Upper lobe of left lung (tissue), 6 donors: Measurements from ENCODE around the gene PLA2G4A. TPM values are rescaled to one million over a fixed set of nuclear protein-coding genes. Genes with fewer than 3 reads are reported as not detected.

Experiments used
- ATAC-seq, 2 donors: fragments of 200-7000 bp; cut with Tn5 transposase; one replicate each; pipeline ENCODE4 v1.9.1; 2022; ENCODE audit warnings: mild to moderate bottlenecking in 2 of 2, moderate library complexity in 2 of 2; ENCODE audit not compliant: low FRiP score in 2 of 2
- DNase-seq, 2 donors: peaks; one replicate each; pipeline ENCODE4 v3.0.0-alpha.2; 2019 to 2020
- H3K27ac ChIP-seq, 4 donors: fragments of 200-600 bp; sonication (generic); one replicate each; pipeline ENCODE4 v1.5.1; 2016 to 2019
- H3K27me3 ChIP-seq, 4 donors: fragments of 200-600 bp; sonication (generic); one replicate each; pipeline ENCODE4 v1.5.1; 2017 to 2019
- H3K36me3 ChIP-seq, 4 donors: fragments of 200-600 bp; sonication (generic); one replicate each; pipeline ENCODE4 v1.5.1; 2016 to 2019
- H3K4me1 ChIP-seq, 4 donors: fragments of 200-600 bp; sonication (generic); one replicate each; pipeline ENCODE4 v1.5.1; 2018 to 2019
- H3K4me3 ChIP-seq, 4 donors: fragments of 200-600 bp; sonication (generic); one replicate each; pipeline ENCODE4 v1.5.1; 2017 to 2019; ENCODE audit warnings: mild to moderate bottlenecking in 2 of 4, moderate library complexity in 1 of 4
- H3K9me3 ChIP-seq, 4 donors: fragments of 200-600 bp; sonication (generic); one replicate each; pipeline ENCODE4 v1.5.1; 2018 to 2019
- CTCF ChIP-seq, 6 experiments: fragments of 450-650 bp in 4 of 6; fragments of 200-600 bp in 2 of 6; sonication (generic) in 2 of 6; IDR thresholded peaks; one replicate each; pipeline ENCODE4 v1.5.1; 2016 to 2019; ENCODE audit warnings: antibody characterized with exemption in 6 of 6
- EP300 ChIP-seq, 4 donors: sonication (generic); formaldehyde crosslinking; IDR thresholded peaks; one replicate each; pipeline ENCODE4 v1.5.1; 2017; ENCODE audit warnings: antibody characterized with exemption in 4 of 4, control low read depth in 2 of 4
- POLR2A ChIP-seq, 4 donors: fragments of 450-650 bp; IDR thresholded peaks; one replicate each; pipeline ENCODE4 v1.5.1; 2016 to 2017; ENCODE audit warnings: antibody characterized with exemption in 4 of 4, mild to moderate bottlenecking in 2 of 4
- POLR2AphosphoS5 ChIP-seq, 2 donors: sonication (generic); formaldehyde crosslinking; IDR thresholded peaks; one replicate each; pipeline ENCODE4 v1.5.1; 2017; ENCODE audit warnings: antibody characterized with exemption in 2 of 2
- WGBS, 2 donors: methylation state at CpG; one replicate each; pipeline ENCODE4 v1.1.5; 2017 to 2018; 5-methylcytosine and 5-hydroxymethylcytosine counted together
- total RNA-seq, 6 donors: library from RNA; depleted of rRNA in 4 of 6; stranded (reverse); fragments of >200 nt in 4 of 6; gene quantifications; one replicate each; pipeline versions ENCODE4 v1.1.0 to v1.2.1, GENCODE V29; 2016 to 2021
- donor health status: DM: no; HTN: no; CAD: no; lungs with moderate emphysema.
- donor health status: DM: no; HTN: yes; CAD: no; lungs with severe emphysema.

The PLA2G4A gene
- total RNA-seq, 6 donors from 2014 or later = 2.1 to 11.8 (median 7.5) TPM

DNA sequence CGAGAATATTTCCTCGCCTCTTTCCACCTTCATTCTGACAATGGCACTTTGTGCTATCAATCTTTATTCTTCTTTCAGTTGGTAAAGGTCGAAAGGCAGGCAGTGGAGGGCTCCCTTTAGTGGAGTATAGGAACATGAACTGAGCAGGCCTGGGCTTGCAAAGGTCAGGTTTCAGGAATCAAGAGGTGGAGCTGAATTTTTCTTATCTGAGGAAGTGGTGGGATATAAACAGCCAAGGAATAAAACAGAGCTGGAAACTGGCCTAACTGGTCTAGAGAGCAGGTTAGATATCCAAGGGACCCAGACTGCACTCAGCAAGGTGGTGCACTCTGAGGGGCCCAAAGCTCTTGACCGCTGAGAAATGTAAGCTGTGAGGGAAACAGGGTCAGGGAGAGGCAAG is 99.1 kb downstream of the PLA2G4A start:
- TF ChIP-seq CTCF (IDR thresholded peaks at IDR 0.05) = no peak
- no peak for TF ChIP-seq POLR2AphosphoS5 (IDR thresholded peaks at IDR 0.05)
- TF ChIP-seq EP300 (IDR thresholded peaks at IDR 0.05) = no peak
- TF ChIP-seq POLR2A (IDR thresholded peaks at IDR 0.05) = no peak
- Histone ChIP-seq H3K9me3 (no peaks in the 10 kb centered on the region), H3K4me3 (no peak overlapping the region), H3K27ac (no peak overlapping the region), H3K27me3 (no peaks in the 10 kb centered on the region), H3K36me3 (no peaks in the 10 kb centered on the region), H3K4me1 (peaks cover 0 to 4% (median 0%) of the 10 kb centered on the region in 4 donors)
- 71% methylated on average over 4 of the region's 4 CpGs for WGBS, 2 donors
- no peak for DNase-seq
- no peak for ATAC-seq

GRCh38 chr1:186930238-186930637 is 101.5 kb downstream of the PLA2G4A start:
- Histone ChIP-seq H3K9me3 (no peaks in the 10 kb centered on the region), H3K36me3 (no peaks in the 10 kb centered on the region), H3K4me3 (no peak overlapping the region), H3K27me3 (no peaks in the 10 kb centered on the region), H3K4me1 (peaks cover 0 to 4% (median 0%) of the 10 kb centered on the region in 4 donors), H3K27ac (no peak overlapping the region)
- ATAC-seq = no peak
- TF ChIP-seq EP300 (IDR thresholded peaks at IDR 0.05) (no peak), POLR2A (IDR thresholded peaks at IDR 0.05) (no peak), CTCF (IDR thresholded peaks at IDR 0.05) (no peak), POLR2AphosphoS5 (IDR thresholded peaks at IDR 0.05) (no peak)
- WGBS, 2 donors = 77 to 90% methylated on average over 2 of the region's 2 CpGs
- DNase-seq = no peak

DNA sequence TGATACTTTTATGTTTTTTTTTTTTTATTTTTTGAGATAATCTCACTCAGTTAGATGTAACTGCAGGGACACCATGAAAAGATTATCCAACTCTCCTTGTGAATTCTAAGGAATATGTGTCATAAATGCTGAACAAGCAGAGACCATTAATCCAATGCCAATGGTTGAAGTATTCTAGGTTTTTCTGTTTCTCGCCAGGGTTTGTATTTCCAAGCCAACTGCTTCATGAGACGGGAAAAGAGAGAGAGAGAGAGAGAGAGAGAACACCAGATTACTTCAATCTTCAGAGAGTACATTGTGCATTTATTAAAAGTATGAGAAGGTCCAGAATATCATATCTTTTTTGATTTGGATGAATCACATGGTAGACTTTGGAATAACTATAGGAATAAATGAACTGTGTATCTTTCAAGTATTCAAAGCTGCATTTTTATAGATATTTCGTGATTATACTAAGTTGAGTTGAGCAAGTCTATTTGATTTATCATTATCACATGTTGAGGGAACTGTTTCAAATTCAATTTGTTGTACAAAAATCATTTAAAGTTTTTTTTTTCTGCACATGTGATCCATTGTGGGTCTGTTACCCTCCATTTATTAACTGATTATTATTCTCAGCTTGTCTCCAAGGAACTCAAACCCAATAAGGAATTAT is 108.4 kb downstream of the PLA2G4A start:
- no peak overlapping the region for H3K27ac ChIP-seq
- DNase-seq (no peak), ATAC-seq (no peak)
- WGBS, 2 donors = 77 to 82% methylated on average over 3 of the region's 3 CpGs
- H3K4me1 ChIP-seq = no peaks in the 10 kb centered on the region
- H3K4me3 ChIP-seq = no peak overlapping the region
- TF ChIP-seq POLR2AphosphoS5 (IDR thresholded peaks at IDR 0.05) (no peak), CTCF (IDR thresholded peaks at IDR 0.05) (no peak), POLR2A (IDR thresholded peaks at IDR 0.05) (no peak), EP300 (IDR thresholded peaks at IDR 0.05) (no peak)
- no peaks in the 10 kb centered on the region for H3K36me3 ChIP-seq
- no peaks in the 10 kb centered on the region for H3K27me3 ChIP-seq
- H3K9me3 ChIP-seq = no peaks in the 10 kb centered on the region

GRCh38 chr1:186943891-186944686 is 115.3 kb downstream of the PLA2G4A start:
- DNase-seq (no peak), ATAC-seq (no peak)
- Histone ChIP-seq H3K36me3 (no peaks in the 10 kb centered on the region), H3K9me3 (no peaks in the 10 kb centered on the region), H3K27ac (no peak overlapping the region), H3K27me3 (no peaks in the 10 kb centered on the region), H3K4me1 (no peaks in the 10 kb centered on the region), H3K4me3 (no peak overlapping the region)
- WGBS, 2 donors = 76 to 84% methylated on average over 8 of the region's 8 CpGs
- TF ChIP-seq EP300 (IDR thresholded peaks at IDR 0.05) (no peak), POLR2AphosphoS5 (IDR thresholded peaks at IDR 0.05) (no peak), CTCF (IDR thresholded peaks at IDR 0.05) (no peak), POLR2A (IDR thresholded peaks at IDR 0.05) (no peak)
